ENCODE data around the gene RASAL3.
"Not testable (repeated sequence)": the region's sequence is repeated elsewhere in the genome, so short reads cannot be mapped to it uniquely, and the experiment has no call there.

RASAL3 gene

DNA sequence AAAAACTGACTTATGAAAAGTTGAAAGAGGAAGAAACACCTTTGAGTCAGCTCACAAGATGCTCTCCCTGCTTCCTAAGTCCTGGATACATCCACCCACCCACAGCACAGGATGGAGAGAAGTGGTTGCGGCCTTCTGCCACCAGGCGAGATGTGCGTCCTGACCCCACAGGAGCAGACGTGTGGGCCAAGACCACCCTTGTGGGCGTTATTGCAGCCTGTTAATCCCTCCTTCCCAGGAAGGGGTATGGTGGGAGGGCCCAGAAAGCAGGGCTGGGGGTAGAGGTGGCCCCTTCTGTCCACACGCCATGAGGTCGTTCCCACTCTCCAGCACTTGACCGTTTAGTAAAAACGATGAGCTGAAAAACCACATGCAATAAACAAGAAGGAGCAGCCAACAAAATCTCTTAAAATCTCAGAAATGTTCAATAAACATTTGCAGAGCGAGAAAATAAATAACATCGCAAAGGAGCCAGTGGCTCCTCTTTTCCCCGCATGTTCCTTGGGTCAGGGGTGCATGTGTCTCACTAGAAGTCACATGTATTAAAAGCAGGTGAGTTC, 43.1 kb downstream of the RASAL3 start:
- no peak for DNase-seq (ENCODE audit: low read depth)

DNA sequence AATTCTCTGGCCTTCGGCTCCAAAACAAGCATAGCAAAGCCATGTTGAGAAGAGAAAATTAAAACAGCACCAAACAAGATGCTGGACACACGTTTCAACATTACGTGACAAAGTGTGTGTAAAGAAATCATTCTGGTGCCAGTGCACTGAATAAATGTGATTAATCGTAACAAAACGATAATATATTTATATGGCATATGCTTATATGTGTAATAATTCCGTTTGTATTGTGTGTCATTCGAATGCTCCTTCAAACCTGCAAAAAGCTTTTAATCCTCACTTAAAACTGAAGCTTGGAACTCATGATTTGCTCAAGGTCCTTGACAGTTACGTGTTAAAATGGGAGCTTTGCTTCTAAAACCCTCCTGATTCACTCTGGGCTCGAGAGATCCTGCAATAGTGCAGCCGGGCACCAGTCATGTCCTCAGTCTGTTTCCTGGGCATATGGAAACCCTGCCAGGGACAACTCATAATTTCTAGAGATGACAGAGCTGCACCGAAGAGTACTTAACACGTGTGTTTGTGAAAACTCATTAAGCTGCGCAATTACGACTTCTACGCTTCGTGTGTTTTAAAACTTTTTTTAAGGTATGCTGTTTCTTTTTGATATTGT, 44.8 kb downstream of the RASAL3 start:
- no peak for DNase-seq (ENCODE audit: low read depth)

DNA sequence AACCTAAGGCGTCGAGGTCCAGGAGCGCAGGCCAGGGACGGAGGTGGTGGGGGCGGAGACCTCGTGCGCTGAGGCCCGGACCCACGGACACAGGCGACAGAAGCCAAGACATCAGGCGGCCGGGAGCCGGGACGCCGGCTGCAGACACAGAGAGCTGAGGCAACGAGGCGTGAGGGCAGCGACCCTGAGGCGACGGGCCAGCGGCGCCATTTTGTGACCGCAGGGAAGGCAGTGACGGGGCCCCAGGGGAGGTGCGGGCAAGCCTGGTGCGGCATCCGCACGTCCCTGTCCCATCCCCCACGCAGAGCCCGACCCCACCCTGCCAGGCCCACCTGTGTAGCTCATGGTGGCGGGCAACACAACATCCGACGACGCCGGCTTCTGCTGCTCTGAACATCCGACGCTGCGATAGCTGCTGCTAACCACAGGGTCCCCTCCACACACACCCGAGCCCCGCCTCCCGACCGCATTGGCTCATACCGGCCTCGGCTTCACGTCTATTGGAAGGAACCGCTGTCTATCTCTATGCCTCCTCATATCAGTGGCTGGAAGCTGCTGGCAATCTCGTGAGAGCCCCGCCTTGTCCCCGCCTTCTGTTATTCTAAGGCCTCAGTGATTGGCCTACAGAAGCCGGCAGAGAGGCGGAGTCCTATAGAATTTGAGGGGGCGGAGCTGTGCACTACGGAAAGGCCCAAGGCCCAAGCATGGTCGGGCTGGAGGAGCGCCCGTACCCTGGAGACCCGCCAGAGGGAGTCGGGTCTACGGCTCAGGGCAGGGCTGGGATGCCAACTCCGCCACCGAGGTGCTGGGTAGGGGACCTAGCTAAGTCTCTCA, 45.5 kb downstream of the RASAL3 start, which contains the start of gene AKAP8L:
Gene AKAP8L (minus strand): TSS at position 410 of the 834 bp plus-strand sequence. CDS start 65 bp downstream, at position 345.
- peak; percentile 98 for DNase-seq (ENCODE audit: low read depth)

- peak; percentile 9 for DNase-seq (ENCODE audit: low read depth)
Measured at GRCh38 chr19:15418231-15418578, 46.1 kb downstream of the RASAL3 start.

DNA sequence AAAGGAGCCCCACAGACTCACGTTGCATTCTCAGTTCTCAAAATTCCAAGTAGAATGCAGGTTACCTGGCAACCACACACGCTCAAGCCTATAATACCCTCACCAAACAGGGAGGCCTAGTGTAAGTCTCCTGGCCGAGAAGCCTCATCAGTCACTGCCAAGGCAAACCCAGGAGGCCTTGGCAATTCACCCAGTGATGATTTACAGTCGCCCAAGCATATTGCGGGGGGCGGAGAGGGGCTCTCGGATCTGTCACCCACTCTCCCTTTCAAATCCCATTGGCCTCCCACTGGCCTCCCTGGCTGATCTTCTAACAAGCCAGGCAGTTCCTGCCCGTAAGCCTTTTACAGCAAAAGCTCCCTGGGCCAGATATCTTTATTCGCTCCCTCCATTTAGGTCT, 46.6 kb downstream of the RASAL3 start:
- no peak for DNase-seq (ENCODE audit: low read depth)

GRCh38 chr19:15412832-15413231, 51.5 kb downstream of the RASAL3 start:
- no peak for DNase-seq (ENCODE audit: low read depth)

DNA sequence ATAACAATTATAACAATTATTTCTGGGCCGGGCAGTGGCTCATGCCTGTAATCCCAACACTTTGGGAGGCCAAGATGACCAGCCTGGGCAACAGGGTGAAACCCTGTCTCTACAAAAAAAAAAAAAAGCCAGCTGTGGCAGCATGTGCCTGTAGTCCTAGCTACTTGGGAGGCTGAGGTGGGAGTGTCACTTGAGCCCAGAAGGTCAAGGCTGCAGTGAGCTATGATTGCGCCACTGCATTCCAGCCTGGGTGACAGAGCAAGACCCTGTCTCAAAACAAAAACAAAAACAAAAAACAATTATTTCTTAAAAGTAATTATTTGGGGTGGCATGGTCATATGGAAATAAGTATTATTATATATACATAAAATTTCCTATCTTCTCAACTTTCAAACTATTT, 53.0 kb downstream of the RASAL3 start:
- not testable (repeated sequence) for DNase-seq (ENCODE audit: low read depth)

- no peak for DNase-seq (ENCODE audit: low read depth)
Measured at GRCh38 chr19:15404780-15405211, 59.5 kb downstream of the RASAL3 start.

GRCh38 chr19:15404097-15404779, 60.1 kb downstream of the RASAL3 start:
- DNase-seq (ENCODE audit: low read depth): no peak

DNA sequence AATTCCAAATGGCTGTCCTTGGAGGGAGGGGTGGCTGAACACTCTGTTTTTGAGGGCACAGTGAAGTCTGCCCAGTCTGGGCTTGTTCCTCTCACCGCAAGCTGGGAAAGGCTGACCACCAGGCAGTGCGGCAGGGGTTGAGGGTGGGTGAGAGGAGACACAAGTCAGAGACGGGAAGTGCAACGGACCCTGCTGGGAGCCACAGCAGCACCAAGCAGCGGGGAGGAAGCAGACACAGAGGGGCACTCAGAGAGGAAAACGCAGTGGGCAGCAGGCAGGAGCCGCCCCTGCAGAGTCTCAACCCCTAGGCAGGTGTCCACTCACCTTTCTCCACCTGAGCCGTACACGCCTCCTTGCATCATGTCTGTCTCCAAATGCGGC, 61.2 kb downstream of the RASAL3 start:
- no peak for DNase-seq (ENCODE audit: low read depth)

DNA sequence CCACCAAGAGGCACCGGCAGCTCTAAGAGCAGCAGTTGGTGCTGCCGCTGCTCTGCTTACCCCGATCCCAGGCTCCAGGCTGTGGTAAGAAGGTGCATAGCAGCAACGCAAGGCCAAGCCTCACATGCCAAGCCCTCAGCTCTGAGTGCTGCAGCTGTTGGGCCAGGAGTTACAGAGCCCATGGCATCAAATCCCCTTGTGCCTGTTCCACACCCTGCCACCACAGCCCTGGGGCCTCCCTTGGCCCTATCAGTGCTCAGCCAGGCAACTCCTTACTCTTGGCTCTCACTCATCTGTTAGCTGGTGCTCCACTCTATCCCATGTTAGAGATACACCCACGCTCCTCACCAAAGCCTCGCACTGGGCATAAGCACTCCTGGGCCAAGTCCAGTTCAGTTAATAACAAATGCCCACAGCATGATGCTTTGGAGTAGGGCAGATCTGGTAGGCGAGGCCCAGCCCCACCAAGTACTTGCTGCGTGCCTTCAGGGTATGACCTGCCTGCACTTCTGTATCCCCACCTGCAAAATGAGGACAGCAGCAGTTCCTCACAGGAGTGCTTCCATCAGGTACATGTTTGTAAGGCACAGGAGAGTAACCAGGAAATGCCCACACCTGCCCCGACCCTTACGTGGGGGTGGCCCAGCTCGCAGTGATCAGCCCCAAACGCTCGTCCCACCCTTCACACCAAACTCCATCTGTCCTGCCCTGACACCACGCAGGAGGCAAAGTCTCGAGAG, 61.8 kb downstream of the RASAL3 start:
- no peak for DNase-seq (ENCODE audit: low read depth)
